NCI-H1092 (cell line): ENCODE measurements around the gene HCN4.

ENCODE experiments used
- DNase-seq: peaks from one replicate; lab custom pipeline; 2025; lab: John Stamatoyannopoulos, UW

Gene HCN4

GRCh38 chr15:73296609-73297353, 72.0 kb downstream of the HCN4 start:
- DNase-seq, result no peak

DNA sequence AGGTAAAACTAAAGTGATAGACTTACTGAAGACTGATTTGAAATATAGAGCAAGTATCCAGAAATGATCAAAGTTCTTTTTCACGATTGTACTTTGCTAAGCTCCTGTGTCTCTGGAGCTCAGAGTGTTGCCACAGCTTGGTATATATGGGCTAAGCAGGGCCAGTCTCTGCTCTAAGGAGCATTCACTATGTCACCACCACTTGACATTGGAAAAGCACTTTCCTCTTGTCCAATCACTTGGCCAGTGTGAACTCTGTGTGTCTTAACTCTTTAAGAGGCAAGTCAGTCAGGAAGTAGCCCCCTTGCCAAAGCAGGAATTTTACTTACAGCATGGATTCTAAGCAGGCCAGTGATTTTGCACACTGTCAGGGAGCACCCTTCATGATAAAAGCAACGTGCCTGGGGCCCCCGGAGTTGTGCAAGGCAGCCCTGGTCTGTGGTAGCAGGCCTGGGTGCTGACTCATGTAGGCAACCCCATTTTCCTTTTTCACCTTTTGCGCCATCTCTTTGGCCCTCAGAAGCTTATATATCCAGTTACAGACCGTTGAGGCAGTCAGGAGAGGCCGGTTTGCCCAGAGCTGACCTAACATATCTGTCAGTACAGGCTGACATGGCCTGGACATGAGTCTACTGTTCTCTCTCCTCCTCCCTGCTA, 73.0 kb downstream of the HCN4 start:
- DNase-seq, result no peak

DNA sequence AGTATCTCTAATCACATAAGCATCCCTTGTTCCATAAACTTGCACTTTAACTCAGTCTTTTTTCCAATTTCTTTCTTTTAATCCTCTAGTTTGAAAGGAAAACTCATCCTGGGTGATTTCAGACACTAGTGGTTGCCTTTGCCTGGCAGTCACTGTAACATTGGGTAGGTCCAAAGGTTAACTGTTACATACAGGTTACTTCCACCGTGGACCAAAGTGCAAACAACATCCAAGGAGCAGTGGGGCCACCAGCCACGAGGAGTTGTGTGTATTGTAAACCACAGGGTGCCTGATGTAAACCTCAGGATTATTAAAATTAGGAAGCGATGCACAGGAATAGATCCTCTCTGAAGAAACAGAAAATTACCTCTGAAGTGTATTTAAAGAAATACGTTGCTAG, 75.0 kb downstream of the HCN4 start:
- DNase-seq, result no peak

- no peak for DNase-seq
Measured at GRCh38 chr15:73291441-73291840, 77.3 kb downstream of the HCN4 start.

GRCh38 chr15:73287019-73287418, 81.7 kb downstream of the HCN4 start:
- no peak for DNase-seq

DNA sequence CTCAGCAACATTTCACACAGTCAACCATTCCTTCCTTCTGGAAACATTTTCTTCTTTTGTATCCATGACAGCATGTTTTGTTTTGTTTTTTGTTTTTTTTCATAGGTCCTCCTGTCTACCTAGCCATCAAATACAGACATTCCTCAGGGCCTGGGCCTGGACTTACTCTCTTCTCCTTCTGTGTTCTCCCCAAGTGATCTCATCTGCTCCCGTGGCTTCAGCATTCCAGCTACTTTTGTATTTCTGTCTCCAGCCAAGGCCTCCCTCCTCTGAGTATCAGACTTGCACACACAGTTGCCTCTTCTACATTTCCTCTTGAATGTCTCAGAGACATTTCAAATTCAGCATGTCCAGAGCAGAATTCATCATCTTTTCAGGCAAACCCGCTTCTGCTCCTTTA, 82.4 kb downstream of the HCN4 start:
- no peak for DNase-seq

DNA sequence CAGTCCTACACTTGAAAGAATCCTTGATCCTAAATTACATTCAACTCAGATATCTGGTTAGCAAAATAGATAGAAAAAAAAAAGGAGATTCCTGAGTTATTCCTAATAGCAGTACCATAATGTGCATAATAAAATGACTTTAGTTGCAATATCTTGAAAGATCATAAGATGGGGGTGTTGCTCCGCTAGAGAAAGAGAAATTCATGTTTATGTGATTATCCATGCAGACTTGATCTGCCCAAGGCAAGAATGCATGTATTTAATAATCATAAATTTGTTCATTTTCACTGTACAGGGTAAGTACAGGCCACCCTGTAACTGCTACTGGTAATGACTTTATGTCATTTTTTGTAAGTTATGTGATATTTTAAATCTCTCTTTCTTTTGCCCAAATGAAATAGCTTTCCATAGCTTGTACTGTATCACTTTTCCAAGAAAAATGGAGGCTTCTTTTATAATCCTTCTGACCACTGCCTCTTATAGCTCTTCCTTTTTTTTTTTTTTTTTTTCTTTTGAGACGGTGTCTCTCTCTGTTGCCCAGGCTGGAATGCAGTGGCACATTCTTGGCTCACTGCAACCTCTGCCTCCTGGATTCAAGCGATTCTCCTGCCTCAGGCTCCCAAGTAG, 84.6 kb downstream of the HCN4 start:
- no peak for DNase-seq

DNA sequence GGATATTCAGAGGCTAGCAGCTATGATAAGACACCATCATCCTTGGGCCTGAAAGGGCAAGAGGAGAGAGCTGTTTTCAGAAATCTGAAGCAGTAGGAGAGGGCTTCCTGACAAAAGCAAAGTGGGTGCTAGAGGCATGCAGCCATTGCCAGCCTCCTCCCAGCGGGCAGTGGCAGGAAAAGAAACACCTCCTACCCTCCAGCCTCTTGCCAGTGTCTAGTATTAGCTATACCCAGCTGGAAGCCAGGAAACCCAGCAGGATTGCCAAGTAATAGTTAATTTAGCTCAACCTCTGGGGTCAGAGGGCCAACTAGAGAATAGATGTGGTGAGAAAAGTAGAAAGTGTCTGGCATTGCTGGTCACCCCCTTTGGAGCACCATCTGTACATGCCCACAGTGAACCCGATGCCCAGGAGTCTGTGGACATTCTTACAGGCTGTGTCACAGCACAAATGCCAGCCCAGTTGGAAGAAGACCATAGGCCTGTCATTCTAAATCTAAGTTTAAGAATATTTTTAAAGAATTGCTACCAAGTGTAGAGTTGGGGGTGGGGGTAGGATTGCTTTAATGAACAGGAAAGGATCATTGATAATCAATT, 85.3 kb downstream of the HCN4 start:
- no peak for DNase-seq

- no peak for DNase-seq
Measured at GRCh38 chr15:73282567-73283365, 86.0 kb downstream of the HCN4 start.

DNA sequence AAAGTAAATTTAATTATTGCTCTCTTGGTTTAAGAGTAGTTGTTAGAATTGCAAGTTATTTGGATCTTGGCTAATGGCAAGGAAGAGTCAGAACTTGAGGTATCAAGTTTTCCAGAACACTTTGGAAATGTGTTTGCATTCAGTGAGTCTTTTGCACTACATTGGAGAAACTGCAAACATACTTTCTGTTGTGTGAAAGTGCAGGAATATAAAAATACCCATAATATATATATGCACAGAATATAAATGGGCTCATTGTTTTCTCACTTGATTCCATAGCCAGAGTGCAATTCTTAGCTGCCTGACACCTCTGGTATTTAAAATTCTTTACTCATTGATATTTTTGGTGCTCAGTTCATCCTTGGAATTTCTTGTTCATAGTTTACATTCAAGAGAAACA, 92.9 kb downstream of the HCN4 start:
- DNase-seq, result no peak

DNA sequence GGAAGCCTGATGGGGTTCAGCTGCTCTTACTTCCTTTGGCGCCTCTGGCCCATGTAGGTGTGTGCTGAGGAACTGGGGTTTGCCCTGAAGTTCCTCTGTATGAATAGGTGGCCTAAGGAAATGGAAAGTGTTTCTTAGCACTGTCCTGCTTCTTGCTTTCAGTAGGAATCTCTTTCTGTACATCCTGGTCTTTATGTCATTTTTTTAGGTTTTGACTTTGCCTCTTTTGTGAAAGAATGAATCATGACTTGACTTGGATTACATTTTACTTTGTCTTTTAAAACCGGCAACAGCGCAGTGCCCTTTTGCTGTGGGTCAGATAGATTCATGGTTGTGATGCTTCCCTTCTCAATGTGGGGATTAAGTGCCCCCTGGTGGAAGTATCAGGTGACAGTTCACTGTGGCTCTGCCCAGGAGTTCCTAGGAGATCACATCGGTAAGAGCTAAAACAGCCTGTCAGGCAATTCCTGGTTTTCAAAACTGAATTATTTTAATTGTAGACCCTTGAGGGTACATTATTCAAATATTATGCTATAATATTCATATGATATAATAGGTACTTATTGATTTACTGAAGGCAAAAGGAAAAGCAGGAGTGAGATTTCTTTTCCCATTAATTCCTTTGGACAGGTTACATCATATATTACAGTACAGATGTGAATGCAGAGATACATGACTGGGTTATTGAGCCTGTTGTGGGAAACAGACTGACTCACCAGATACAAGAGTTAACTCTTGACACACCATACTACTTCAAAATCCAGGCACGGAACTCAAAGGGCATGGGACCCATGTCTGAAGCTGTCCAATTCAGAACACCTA, 95.4 kb downstream of the HCN4 start:
- DNase-seq, result peak; percentile 12

DNA sequence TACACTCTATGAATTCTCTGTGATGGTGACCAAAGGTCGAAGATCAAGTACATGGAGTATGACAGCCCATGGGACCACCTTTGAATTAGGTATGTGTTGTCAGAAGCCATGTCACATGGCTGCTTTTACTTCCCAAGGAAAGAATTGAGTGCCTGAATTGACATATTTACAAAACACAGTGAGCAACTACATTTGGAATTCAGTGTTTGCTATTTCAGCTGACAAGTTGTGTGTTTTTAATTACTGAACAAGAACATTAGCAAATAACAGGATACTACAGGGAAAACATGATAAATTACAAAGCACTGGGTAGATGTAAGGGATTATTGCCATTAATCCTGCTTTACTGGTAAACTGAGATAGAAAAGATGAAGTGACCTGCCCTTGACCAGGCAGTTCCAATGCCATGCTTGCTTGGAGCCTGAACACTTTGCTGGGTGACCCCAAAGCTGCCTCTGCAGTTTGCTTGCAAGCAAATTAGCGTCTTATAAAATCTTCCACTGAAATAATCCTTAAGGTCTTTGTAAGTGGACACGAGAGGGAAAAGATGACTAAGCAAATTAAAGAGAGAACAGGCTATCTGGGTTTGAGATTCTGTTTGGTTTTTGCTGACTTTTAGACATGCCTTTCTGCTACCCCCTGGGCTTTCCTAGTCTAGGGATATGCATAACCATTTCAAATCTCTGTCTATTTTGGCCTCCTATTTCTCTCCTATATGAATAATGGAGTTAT, 98.2 kb downstream of the HCN4 start:
- no peak for DNase-seq
